ENCODE measurements around the gene RAP1GDS1.

DNA sequence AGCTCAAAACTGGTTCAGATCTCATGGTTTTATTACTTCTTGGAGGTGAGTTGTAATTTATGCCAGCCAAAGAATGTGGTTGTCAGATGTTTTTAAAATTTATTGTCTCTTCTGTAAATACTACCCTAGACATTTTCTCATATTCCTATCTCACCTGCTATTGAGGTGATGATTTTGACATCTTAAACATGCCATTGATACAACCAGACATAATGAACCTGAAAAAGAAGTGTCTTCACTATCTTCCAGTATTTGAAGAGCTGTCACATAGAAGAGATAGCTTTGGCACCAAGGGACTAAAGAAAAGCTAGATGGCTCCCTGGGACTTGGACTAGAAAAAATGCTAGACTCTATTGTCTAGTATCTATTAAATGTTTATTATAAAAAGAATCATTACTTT lies 155.7 kb downstream of the RAP1GDS1 start:
- TF ChIP-seq, protein P1, sequence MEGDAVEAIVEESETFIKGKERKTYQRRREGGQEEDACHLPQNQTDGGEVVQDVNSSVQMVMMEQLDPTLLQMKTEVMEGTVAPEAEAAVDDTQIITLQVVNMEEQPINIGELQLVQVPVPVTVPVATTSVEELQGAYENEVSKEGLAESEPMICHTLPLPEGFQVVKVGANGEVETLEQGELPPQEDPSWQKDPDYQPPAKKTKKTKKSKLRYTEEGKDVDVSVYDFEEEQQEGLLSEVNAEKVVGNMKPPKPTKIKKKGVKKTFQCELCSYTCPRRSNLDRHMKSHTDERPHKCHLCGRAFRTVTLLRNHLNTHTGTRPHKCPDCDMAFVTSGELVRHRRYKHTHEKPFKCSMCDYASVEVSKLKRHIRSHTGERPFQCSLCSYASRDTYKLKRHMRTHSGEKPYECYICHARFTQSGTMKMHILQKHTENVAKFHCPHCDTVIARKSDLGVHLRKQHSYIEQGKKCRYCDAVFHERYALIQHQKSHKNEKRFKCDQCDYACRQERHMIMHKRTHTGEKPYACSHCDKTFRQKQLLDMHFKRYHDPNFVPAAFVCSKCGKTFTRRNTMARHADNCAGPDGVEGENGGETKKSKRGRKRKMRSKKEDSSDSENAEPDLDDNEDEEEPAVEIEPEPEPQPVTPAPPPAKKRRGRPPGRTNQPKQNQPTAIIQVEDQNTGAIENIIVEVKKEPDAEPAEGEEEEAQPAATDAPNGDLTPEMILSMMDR (IDR thresholded peaks at IDR 0.05): no peak
- TF ChIP-seq POLR2A (IDR thresholded peaks at IDR 0.05): no peak
